Mononuclear cell (primary cell): ENCODE data around the gene BICC1. TPM values are rescaled to one million over a fixed set of nuclear protein-coding genes. Genes with fewer than 3 reads are reported as not detected.

Experiments
- H3K27me3 ChIP-seq: 2 replicates; pipeline ENCODE4 v1.6.0; 2011; ENCODE audit warnings: low read length, control low read depth; ENCODE audit not compliant: insufficient read depth
- H3K4me1 ChIP-seq: 2 replicates; pipeline ENCODE4 v1.5.1; 2011; ENCODE audit warnings: mild to moderate bottlenecking, low read length, control low read depth; ENCODE audit not compliant: insufficient read depth
- H3K4me3 ChIP-seq: 2 replicates; pipeline ENCODE4 v1.5.1; 2011; ENCODE audit warnings: mild to moderate bottlenecking, low read length, moderate library complexity
- H3K9me3 ChIP-seq: 2 replicates; pipeline ENCODE4 v1.5.1; 2011; ENCODE audit warnings: low read depth, mild to moderate bottlenecking, control low read depth, low read length
- total RNA-seq: library from RNA; depleted of rRNA; stranded (reverse); fragments of >200 nt; gene quantifications from one replicate; pipeline ENCODE4 v1.2.3, GENCODE V29; 2012

The BICC1 gene
- total RNA-seq, 1 donor = 0.21 TPM

DNA sequence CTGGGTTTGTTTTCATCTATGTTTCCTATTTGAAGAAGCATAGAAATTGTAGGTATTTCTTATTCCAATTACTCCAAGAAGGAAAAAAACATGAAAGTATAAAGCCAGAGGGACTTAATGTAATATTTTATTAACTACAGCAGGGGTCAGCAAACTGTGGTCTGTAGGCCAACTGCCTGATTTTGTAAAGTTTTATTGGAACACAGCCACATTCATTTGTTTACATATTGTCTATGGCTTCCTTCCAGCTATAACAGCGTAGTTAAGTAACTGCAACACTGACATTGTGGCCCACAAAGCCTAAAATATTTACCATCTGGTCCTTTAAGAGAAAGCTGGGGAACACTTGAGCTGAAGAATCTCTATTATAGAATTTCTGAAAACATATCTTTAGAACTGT lies 306.2 kb downstream of the BICC1 start:
- H3K4me1 ChIP-seq = no peaks in the 10 kb centered on the region
- H3K9me3 ChIP-seq = no peaks in the 10 kb centered on the region
- no peak overlapping the region for H3K4me3 ChIP-seq
- H3K27me3 ChIP-seq = no peaks in the 10 kb centered on the region

DNA sequence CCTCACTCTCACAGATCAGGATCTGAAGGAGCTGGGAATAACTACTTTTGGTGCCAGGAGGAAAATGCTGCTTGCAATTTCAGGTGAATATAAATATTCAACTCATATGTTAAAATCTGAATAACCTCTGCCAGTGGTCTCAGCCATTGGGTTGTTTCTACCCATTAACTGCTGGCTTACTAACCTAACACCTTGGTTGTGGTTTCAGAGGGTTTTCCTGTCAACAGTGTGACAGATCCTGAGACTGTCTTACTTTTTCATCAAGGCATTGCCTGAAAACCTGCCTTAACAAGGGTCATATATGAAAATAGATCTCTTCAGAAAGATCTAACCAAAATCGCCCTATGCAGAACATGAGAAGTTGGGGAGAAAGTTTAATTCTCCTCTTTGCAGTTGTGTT lies 307.7 kb downstream of the BICC1 start:
- Histone ChIP-seq H3K4me3 (no peak overlapping the region), H3K4me1 (no peaks in the 10 kb centered on the region), H3K27me3 (no peaks in the 10 kb centered on the region), H3K9me3 (no peaks in the 10 kb centered on the region)

DNA sequence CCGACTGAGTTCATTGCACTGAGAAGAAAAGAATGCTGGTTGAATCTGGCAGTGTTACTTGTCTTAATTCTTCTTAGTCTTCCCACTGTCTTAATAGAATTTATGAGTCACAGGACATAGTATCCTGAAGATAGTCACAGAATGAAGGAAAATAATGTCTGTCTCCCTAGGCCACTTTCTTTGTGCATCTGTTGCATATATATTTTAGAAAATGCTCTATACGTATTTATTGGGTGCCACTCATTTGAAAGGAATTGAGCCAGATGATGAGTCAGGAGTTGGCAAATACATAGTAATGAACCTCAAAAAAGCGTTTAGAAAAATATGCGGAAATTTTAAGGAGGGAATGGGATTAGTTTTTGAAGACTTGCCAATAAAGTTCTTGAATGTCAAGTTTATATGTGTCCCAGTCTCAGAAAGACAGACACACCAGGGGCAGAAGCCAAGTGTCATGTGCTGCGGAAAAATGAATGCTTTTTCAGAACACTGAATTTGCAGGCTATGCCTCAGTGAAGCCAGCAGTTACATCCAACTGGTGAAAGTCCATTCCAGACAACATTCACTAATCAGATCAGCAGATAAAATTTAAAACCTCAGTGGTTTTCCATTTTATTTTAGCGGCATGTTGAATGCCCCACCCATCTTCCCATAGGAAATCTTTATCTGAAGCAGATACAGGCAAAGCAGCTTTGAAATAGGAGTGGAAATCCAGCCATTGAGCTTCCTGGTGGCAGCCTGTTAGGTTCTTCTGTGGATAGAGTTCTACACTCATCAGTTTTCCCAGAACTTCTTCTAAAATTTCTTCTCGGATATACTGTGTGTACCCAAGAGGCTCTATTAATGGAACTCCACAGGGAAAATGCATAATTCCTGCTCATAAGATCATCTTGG lies 308.4 kb downstream of the BICC1 start:
- no peak overlapping the region for H3K4me3 ChIP-seq
- H3K9me3 ChIP-seq = no peaks in the 10 kb centered on the region
- no peaks in the 10 kb centered on the region for H3K4me1 ChIP-seq
- H3K27me3 ChIP-seq = no peaks in the 10 kb centered on the region

DNA sequence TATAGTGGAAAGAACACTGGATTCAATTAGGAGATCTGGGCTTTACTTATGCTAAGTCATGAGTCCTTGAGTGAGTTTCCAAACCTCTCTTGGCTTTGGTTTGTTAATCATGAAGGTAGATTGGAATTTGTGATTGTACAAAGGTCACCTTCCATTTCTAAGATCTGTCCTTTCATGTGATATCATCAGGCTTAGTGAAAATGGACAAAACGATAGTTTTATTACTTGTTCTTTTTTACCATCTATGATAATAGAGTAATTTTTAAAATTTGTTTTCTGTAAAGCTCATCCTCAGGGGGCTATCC lies 309.0 kb downstream of the BICC1 start:
- Histone ChIP-seq H3K9me3 (no peaks in the 10 kb centered on the region), H3K4me3 (no peak overlapping the region), H3K4me1 (no peaks in the 10 kb centered on the region), H3K27me3 (no peaks in the 10 kb centered on the region)

DNA sequence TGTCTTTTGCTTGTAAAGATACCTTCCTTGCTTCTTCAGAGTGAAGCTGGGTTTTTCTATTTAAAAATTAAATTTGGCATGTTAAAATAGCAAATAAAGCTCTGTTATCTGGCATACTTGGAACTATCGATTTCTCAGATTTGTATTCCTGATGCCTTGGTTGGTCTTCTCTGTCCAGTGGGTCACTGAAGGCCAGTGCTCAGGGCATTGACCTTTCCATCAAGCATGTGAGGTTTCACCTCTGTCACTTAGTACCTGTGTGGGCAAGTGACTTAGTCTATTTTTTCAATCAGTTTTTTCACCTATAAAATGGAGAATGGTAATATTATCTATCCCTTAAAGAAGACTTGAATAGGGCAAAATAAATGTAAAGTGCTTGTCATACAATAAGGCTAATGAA lies 311.3 kb downstream of the BICC1 start:
- Histone ChIP-seq H3K27me3 (no peaks in the 10 kb centered on the region), H3K4me3 (no peak overlapping the region), H3K9me3 (no peaks in the 10 kb centered on the region), H3K4me1 (no peaks in the 10 kb centered on the region)

DNA sequence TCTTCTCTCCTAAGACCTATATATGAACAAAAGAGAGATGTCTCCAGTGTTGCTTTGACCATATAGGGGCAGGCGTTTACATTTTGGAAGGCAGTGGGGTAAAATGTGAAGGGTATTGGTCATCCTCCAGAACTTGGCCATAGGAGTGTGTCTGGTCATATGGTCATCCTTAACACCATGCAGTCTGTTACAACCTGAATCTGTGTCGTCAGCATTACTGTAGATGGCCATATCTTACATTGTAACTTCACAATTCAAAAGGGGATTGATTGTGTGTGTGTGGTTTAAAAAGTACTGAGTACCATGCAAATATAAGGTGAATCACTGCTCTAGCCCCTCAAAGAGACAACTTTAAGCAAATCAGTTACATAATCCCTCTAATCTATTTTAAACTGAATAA lies 311.7 kb downstream of the BICC1 start:
- Histone ChIP-seq H3K27me3 (no peaks in the 10 kb centered on the region), H3K4me1 (no peaks in the 10 kb centered on the region), H3K4me3 (no peak overlapping the region), H3K9me3 (no peaks in the 10 kb centered on the region)

DNA sequence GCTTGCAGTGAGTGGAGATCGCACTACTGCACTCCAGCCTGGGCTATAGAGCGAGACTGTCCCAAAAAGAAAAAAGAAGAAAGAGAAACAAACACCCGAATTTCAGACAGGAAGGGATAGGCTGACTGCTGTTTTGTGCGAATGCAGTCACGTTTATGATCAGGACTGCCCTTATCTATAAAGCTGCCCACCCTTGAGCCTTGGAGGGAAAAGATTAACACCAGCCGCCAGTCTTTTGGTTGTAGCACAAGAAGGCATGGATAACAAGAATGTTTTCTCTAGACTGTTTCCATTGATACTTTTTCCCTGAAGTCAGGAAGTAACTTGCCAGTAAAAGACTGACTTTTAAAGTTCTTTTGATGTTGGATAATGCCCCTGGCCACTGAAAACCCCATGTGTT lies 314.0 kb downstream of the BICC1 start:
- Histone ChIP-seq H3K4me1 (no peaks in the 10 kb centered on the region), H3K9me3 (no peaks in the 10 kb centered on the region), H3K4me3 (no peak overlapping the region), H3K27me3 (no peaks in the 10 kb centered on the region)

DNA sequence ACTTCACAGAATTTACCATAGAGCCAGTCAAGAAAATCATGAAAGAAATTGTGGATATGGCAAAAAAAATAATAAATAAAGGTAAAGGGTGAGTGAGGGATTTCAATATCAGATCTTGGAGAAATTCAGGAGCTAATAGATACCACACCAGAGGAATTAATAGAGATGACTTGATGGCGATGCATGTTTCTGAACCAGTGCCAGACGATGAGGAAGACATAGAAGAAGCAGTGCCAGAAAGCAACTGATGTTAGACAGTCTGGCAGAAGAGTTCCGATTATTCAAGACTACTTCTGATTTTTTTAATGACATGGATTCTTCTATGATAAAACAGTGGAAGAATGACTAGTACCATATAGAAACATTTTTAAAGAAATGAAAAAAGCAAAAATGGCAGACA lies 314.7 kb downstream of the BICC1 start:
- Histone ChIP-seq H3K4me1 (no peaks in the 10 kb centered on the region), H3K9me3 (no peaks in the 10 kb centered on the region), H3K27me3 (no peaks in the 10 kb centered on the region), H3K4me3 (no peak overlapping the region)

DNA sequence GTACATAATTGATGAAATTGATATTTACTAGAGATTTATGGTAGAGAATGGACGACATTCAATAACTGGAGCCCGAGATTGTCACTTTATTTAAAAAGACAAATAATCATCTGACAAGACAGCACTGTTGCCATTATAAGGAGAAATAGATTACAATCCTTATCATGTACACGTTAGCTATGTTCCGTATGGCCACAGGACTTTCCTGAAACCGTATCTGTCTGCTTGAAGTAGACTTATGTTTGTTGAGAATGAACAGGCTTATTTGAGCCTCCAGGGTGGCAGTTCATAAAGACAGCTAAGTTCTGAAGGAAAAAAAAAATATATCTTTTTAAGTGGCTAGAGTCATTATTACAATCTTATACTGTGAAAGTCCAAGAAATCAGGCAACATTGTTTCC lies 317.2 kb downstream of the BICC1 start:
- H3K27me3 ChIP-seq = no peaks in the 10 kb centered on the region
- H3K4me3 ChIP-seq = no peak overlapping the region
- no peaks in the 10 kb centered on the region for H3K4me1 ChIP-seq
- H3K9me3 ChIP-seq = no peaks in the 10 kb centered on the region

DNA sequence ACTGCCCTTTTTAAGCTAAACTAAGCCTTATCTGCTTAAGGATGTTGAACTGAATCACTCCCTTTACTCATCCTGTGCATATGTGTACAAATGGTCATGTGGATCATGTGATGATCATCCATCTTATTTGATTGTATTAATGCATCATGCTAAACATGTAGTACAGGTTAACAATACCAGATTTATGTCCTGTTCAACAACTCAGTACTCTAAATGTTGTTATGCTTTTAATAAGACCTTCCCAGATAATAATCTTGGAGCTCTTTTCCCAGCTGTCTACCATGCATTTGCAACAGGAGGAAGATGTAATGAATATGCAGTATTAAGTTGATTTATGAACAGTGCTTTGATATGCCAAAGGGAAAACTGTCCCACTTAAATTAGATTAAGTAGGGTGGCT lies 318.0 kb downstream of the BICC1 start:
- Histone ChIP-seq H3K27me3 (no peaks in the 10 kb centered on the region), H3K9me3 (no peaks in the 10 kb centered on the region), H3K4me1 (no peaks in the 10 kb centered on the region), H3K4me3 (no peak overlapping the region)

DNA sequence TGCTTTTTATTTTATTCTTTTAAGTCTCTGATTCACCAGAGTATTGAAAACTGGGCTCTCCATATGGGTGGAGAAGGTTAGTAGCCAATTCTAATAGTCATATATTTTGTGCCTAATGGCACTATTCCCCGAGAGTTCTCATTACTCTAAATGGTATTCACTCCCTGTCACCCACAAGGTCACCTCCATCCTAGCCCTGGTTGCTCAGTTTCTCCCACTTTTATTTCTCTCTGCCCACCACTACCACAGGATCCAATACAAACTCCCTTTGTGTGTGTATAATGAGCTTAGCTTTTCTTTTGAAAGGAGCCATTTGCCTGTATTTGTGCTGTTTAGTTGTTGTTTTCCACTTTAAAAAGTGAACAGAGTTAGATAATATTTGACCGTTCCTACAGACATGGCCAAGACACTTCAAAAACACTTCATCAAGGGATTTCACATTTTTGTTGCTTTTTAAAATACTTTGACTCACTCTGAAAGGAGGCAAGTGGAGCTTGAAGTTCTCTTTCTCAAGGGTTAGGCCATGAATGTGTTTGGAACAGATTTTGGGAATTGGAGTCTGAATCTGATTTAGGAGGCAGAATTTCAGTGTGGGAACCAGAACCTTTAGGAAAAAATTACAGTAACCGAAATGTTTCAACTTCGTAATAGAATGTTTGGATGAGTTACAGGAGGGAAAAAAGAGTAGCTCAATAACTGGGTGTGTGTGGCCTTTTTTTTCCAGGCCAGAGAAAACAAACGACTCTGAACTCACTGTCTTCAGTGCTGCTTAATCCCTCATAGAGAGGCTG lies 321.3 kb downstream of the BICC1 start:
- H3K4me3 ChIP-seq = no peak overlapping the region
- no peaks in the 10 kb centered on the region for H3K4me1 ChIP-seq
- no peaks in the 10 kb centered on the region for H3K9me3 ChIP-seq
- H3K27me3 ChIP-seq = no peaks in the 10 kb centered on the region

DNA sequence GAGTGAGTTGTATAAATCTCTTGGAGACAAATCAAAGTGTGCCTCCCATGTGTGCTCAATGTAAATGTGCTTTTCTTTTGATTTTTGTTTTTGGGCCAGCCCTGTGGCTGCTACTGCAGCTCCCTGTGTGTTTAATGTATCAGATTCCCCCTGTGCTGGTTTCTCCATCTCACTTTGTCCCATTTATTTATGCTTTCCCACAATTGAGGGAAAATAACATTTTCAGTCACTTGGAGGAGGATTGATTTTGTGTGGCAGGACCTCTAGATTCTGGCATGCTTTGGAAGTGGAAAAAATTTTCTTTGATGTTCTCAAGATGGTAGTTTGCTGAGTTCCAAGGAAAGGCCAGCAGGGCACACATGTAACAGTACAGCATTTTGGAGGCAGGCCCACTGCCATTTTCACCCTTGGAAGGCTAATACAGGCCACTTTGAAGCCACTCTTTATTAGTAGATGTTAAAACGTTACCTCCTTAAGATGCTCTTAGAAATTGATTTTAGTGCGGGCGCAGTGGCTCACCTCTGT lies 323.6 kb downstream of the BICC1 start:
- no peaks in the 10 kb centered on the region for H3K9me3 ChIP-seq
- no peaks in the 10 kb centered on the region for H3K27me3 ChIP-seq
- no peaks in the 10 kb centered on the region for H3K4me1 ChIP-seq
- H3K4me3 ChIP-seq = no peak overlapping the region

DNA sequence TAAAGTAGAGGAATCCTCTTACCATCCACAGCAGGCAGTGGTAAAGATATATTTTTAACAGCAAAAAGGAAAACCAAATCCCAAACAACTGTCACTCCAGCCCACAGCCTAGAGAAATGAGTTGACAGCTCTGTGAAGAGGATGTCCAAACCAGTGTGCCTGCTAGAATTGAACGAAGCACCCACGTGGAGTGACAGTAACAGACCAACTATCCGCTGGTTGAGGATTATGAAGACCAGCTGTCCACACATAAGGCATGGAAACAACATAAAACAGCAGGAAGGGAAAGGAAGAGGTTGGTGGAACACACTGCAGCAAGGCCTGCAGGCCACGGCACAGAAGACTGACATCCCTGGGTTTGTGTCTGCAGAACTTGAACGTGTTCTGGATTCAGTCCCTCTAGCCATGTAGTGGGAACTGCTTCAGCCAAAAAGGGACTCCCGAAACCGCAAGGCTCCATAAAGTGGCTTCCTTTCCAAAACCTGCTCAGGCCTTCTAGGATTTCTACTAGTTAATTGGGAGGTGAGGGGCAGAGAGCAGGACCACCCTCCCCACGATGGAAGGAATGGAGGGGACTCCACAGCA lies 324.4 kb downstream of the BICC1 start:
- H3K27me3 ChIP-seq = no peaks in the 10 kb centered on the region
- H3K4me1 ChIP-seq = no peaks in the 10 kb centered on the region
- no peak overlapping the region for H3K4me3 ChIP-seq
- H3K9me3 ChIP-seq = no peaks in the 10 kb centered on the region

DNA sequence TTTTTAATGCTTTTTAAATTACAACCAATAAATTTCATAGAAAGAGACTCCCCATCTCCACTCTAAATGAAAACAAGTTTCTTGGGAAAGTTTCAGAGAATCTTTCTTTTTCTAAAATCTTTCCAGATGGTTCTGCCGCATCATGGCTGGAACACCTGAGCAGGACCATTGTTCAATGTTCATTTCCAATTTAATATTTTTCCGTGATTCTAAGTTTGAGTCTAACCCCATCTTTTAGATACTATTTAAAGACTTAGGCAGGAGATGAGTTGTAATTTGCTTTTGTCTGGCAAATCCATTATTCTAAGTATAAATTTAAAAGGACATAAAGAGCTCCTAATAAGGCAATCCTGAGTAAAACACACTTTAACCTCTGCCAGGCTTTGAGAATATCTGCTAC lies 325.2 kb downstream of the BICC1 start:
- H3K9me3 ChIP-seq = no peaks in the 10 kb centered on the region
- H3K4me3 ChIP-seq = no peak overlapping the region
- no peaks in the 10 kb centered on the region for H3K27me3 ChIP-seq
- no peaks in the 10 kb centered on the region for H3K4me1 ChIP-seq

DNA sequence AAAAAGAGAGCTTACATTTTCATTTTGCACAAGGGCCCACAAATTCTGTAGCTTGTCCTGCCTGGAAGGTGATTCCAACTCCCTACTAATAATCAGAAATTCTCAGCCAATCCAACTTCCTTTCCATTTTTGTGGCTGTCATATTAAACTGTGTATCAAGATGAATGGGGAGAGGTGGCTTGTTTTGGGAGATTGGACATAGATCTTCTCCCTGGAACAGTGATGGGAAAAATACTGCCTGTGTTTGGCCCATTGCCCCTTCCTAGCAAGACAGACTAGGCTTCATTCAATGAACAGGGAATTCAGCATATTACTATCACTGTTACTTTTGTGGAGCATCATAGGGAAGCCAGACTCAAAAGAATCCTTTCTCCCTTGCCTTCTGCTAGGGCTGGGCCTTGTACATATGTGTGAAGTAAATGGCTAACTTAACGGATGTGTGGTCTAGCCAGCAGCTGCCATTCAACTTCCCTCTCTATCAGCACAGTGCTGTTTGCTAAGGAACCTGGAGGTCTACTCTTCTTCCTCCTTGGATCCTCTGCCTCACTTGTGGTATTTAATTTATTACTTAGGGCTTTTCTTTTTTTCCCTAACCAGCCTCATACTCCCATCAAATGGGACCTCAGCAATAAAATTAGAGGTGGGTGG lies 326.0 kb downstream of the BICC1 start:
- Histone ChIP-seq H3K4me3 (no peak overlapping the region), H3K4me1 (no peaks in the 10 kb centered on the region), H3K9me3 (no peaks in the 10 kb centered on the region), H3K27me3 (no peaks in the 10 kb centered on the region)
